AG04450 (cell line): ENCODE results near the gene MAP1LC3B. TPM values are rescaled to one million over a fixed set of nuclear protein-coding genes. Genes with fewer than 3 reads are reported as not detected.

Experiments
- CTCF ChIA-PET: fragments of 300-600, 350-600 bp; formaldehyde crosslinking; extraction: SDS; loops from one replicate; lab custom pipeline; 2022; ENCODE audit warnings: antibody characterized with exemption, inconsistent platforms; lab: Charles Lee
- POLR2A ChIA-PET: fragments of 350-600 bp; formaldehyde crosslinking; extraction: SDS; loops from one replicate; lab custom pipeline; 2021; ENCODE audit warnings: antibody characterized with exemption, inconsistent platforms; lab: Yijun Ruan, JAX
- DNase-seq: peaks from one replicate; pipeline ENCODE4 v3.0.0-alpha.2; 2011; ENCODE audit warnings: low read depth, low spot score
- H3K27ac ChIP-seq: one replicate; pipeline ENCODE4 v1.5.1; 2012; ENCODE audit warnings: low read depth, low read length, control low read depth
- H3K27me3 ChIP-seq: one replicate; pipeline ENCODE4 v1.6.0; 2012; ENCODE audit warnings: low read length; ENCODE audit not compliant: control insufficient read depth, insufficient read depth
- H3K4me3 ChIP-seq: 2 replicates; pipeline ENCODE4 v1.5.1; 2011; ENCODE audit warnings: mild to moderate bottlenecking, low read depth, low read length, control low read depth
- H3K9me3 ChIP-seq: 2 replicates; pipeline ENCODE4 v1.5.1; 2012; ENCODE audit warnings: low read length; ENCODE audit not compliant: control insufficient read depth, insufficient read depth
- CTCF ChIP-seq: IDR thresholded peaks from 2 replicates; pipeline ENCODE4 v1.5.1; 2011; ENCODE audit warnings: low read depth, low read length, control low read depth, inconsistent platforms
- polyA plus RNA-seq: library from polyadenylated mRNA; depleted of rRNA; stranded (reverse); fragments of >200 nt; gene quantifications from 2 replicates; pipeline ENCODE4 v1.2.3, GENCODE V29; 2011

Gene MAP1LC3B
- polyA plus RNA-seq, 1 experiment = 70.1 TPM

- Histone ChIP-seq H3K27me3 (no peaks in the 10 kb centered on the region), H3K4me3 (no peak overlapping the region), H3K9me3 (no peaks in the 10 kb centered on the region), H3K27ac (no peak overlapping the region)
- CTCF ChIA-PET = interaction anchor here (0.9 kb wide), 1 partner anchor 71 kb away, joined by 5 read pairs; no protein-coding TSS in a partner anchor
- no peak for DNase-seq
- TF ChIP-seq CTCF = no peak
- POLR2A ChIA-PET = no interaction called here
Measured at GRCh38 chr16:87369117-87369765, 22.9 kb upstream of the MAP1LC3B start.

GRCh38 chr16:87369796-87370719 lies 22.1 kb upstream of the MAP1LC3B start:
- POLR2A ChIA-PET = interaction anchor here (1.1 kb wide), 1 partner anchor 13 kb away, joined by 3 read pairs; no protein-coding TSS in a partner anchor
- no peak for DNase-seq
- Histone ChIP-seq H3K27ac (no peak overlapping the region), H3K4me3 (no peak overlapping the region), H3K9me3 (no peaks in the 10 kb centered on the region), H3K27me3 (no peaks in the 10 kb centered on the region)
- TF ChIP-seq CTCF = no peak
- CTCF ChIA-PET = interaction anchor here (0.9 kb wide), 1 partner anchor 72 kb away, joined by 5 read pairs; no protein-coding TSS in a partner anchor

GRCh38 chr16:87371261-87371866 lies 20.8 kb upstream of the MAP1LC3B start:
- Histone ChIP-seq H3K4me3 (no peak overlapping the region), H3K9me3 (no peaks in the 10 kb centered on the region), H3K27me3 (no peaks in the 10 kb centered on the region), H3K27ac (no peak overlapping the region)
- DNase-seq = no peak
- CTCF ChIA-PET = no interaction called here
- no peak for TF ChIP-seq CTCF
- POLR2A ChIA-PET = no interaction called here

GRCh38 chr16:87372305-87372704 lies 19.8 kb upstream of the MAP1LC3B start:
- H3K27me3 ChIP-seq = no peaks in the 10 kb centered on the region
- no peak for TF ChIP-seq CTCF
- POLR2A ChIA-PET = no interaction called here
- CTCF ChIA-PET = no interaction called here
- H3K27ac ChIP-seq = no peak overlapping the region
- H3K4me3 ChIP-seq = no peak overlapping the region
- no peak for DNase-seq
- no peaks in the 10 kb centered on the region for H3K9me3 ChIP-seq
